K562 (cell line): ENCODE results near the gene HSDL1. TPM values are rescaled to one million over a fixed set of nuclear protein-coding genes. Genes with fewer than 3 reads are reported as not detected.

Experiments used
- ZNF561 ChIP-seq: fragments of 450-650 bp; formaldehyde crosslinking; conservative IDR thresholded peaks from 2 replicates; pipeline ENCODE4 v1.4.0; 2020; ENCODE audit warnings: mild to moderate bottlenecking, moderate library complexity
- polyA plus RNA-seq, 8 experiments: library from polyadenylated mRNA; depleted of rRNA in 4 of 8; stranded (reverse) in 5 of 8; unstranded in 3 of 8; fragments of >200 nt; fragmentation: Nextera tagmentation in 2 of 8; fragmentation: Illumina TruSeq in 1 of 8; extraction: Ambion mirVana in 2 of 8; extraction: Trizol in 1 of 8; gene quantifications; 2 replicates each; pipeline versions ENCODE4 v1.2.1 to v1.2.3, GENCODE V29; 2011 to 2014; ENCODE audit warnings: inconsistent platforms in 1 of 8, missing spikeins in 1 of 8
- total RNA-seq, 7 experiments: library from RNA; depleted of rRNA in 6 of 7; stranded (reverse); fragments of >200 nt in 6 of 7; fragmentation: Illumina TruSeq in 2 of 7; extraction: Trizol in 2 of 7; gene quantifications; 2 replicates each; pipeline versions ENCODE4 v1.2.1 to v1.2.3, GENCODE V29; 2011 to 2021; ENCODE audit warnings: low replicate concordance in 1 of 7
- TF ChIP-seq, protein P1 (sequence below): fragments of 450-650 bp; IDR thresholded peaks from 2 replicates; pipeline ENCODE4 v1.6.1; 2016; ENCODE audit warnings: mild to moderate bottlenecking, moderate library complexity
- TF ChIP-seq, protein P2 (sequence below): fragments of 450-650 bp; IDR thresholded peaks from 2 replicates; pipeline ENCODE4 v1.6.1; 2016; ENCODE audit warnings: missing biosample characterization, missing genetic modification characterization
- TF ChIP-seq, protein P3 (sequence below): sonication (generic); formaldehyde crosslinking; IDR thresholded peaks from 2 replicates; pipeline ENCODE4 v1.8.0; 2022; ENCODE audit warnings: missing genetic modification reagents, mild to moderate bottlenecking, moderate library complexity, borderline replicate concordance
- TF ChIP-seq, protein P4 (sequence below): fragments of 200-800 bp; sonication (Bioruptor generic); IDR thresholded peaks from 2 replicates; pipeline ENCODE4 v1.6.1; 2016; ENCODE audit warnings: missing genetic modification characterization, missing compliant biosample characterization

HSDL1 gene
- total and polyA plus RNA-seq, 9 of the 15 experiments (the other 6 are each of a cell fraction or from before 2014, with no cell fraction given), result 14.8 to 41.2 (median 27.7) TPM

DNA sequence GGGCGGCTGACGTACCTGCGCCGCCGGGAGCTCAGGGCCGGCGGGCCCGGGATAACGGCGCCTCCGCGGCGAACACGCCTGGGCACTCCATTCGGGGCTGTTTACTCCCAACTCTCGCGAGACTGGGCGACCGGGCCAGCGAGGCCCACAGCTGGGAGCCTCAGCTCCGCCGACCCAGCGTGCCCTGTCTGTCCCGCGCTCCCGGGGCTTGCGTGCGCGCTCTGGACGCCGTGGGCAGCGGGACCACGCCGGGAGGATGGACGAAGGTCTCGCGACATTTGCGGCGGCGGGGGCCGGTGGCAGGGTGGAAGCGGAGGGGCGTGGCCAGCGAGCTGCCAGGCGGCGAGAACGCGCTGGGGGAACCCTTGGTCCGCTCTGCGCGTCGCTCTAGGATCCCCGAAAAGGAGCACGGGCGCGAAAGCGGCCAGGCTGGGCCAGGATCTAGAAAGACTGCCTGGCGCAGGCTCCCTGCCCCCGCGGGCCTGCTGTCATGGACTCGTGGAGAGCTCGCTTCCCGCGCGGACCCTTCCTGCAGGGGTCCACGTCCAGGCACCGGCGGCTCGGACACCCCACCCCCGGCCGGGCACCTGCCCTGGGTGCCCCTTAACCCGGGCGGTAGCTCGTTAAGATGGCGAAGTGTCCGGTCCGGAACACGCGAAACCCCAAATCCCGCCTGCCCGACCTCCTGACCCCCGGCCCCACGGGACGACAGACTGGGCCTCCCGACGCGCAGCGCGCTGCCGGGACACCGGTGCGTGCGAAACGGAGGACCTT lies 28.1 kb downstream of the HSDL1 start, which contains the start of gene MBTPS1 (continued):
- TF ChIP-seq, protein P1, sequence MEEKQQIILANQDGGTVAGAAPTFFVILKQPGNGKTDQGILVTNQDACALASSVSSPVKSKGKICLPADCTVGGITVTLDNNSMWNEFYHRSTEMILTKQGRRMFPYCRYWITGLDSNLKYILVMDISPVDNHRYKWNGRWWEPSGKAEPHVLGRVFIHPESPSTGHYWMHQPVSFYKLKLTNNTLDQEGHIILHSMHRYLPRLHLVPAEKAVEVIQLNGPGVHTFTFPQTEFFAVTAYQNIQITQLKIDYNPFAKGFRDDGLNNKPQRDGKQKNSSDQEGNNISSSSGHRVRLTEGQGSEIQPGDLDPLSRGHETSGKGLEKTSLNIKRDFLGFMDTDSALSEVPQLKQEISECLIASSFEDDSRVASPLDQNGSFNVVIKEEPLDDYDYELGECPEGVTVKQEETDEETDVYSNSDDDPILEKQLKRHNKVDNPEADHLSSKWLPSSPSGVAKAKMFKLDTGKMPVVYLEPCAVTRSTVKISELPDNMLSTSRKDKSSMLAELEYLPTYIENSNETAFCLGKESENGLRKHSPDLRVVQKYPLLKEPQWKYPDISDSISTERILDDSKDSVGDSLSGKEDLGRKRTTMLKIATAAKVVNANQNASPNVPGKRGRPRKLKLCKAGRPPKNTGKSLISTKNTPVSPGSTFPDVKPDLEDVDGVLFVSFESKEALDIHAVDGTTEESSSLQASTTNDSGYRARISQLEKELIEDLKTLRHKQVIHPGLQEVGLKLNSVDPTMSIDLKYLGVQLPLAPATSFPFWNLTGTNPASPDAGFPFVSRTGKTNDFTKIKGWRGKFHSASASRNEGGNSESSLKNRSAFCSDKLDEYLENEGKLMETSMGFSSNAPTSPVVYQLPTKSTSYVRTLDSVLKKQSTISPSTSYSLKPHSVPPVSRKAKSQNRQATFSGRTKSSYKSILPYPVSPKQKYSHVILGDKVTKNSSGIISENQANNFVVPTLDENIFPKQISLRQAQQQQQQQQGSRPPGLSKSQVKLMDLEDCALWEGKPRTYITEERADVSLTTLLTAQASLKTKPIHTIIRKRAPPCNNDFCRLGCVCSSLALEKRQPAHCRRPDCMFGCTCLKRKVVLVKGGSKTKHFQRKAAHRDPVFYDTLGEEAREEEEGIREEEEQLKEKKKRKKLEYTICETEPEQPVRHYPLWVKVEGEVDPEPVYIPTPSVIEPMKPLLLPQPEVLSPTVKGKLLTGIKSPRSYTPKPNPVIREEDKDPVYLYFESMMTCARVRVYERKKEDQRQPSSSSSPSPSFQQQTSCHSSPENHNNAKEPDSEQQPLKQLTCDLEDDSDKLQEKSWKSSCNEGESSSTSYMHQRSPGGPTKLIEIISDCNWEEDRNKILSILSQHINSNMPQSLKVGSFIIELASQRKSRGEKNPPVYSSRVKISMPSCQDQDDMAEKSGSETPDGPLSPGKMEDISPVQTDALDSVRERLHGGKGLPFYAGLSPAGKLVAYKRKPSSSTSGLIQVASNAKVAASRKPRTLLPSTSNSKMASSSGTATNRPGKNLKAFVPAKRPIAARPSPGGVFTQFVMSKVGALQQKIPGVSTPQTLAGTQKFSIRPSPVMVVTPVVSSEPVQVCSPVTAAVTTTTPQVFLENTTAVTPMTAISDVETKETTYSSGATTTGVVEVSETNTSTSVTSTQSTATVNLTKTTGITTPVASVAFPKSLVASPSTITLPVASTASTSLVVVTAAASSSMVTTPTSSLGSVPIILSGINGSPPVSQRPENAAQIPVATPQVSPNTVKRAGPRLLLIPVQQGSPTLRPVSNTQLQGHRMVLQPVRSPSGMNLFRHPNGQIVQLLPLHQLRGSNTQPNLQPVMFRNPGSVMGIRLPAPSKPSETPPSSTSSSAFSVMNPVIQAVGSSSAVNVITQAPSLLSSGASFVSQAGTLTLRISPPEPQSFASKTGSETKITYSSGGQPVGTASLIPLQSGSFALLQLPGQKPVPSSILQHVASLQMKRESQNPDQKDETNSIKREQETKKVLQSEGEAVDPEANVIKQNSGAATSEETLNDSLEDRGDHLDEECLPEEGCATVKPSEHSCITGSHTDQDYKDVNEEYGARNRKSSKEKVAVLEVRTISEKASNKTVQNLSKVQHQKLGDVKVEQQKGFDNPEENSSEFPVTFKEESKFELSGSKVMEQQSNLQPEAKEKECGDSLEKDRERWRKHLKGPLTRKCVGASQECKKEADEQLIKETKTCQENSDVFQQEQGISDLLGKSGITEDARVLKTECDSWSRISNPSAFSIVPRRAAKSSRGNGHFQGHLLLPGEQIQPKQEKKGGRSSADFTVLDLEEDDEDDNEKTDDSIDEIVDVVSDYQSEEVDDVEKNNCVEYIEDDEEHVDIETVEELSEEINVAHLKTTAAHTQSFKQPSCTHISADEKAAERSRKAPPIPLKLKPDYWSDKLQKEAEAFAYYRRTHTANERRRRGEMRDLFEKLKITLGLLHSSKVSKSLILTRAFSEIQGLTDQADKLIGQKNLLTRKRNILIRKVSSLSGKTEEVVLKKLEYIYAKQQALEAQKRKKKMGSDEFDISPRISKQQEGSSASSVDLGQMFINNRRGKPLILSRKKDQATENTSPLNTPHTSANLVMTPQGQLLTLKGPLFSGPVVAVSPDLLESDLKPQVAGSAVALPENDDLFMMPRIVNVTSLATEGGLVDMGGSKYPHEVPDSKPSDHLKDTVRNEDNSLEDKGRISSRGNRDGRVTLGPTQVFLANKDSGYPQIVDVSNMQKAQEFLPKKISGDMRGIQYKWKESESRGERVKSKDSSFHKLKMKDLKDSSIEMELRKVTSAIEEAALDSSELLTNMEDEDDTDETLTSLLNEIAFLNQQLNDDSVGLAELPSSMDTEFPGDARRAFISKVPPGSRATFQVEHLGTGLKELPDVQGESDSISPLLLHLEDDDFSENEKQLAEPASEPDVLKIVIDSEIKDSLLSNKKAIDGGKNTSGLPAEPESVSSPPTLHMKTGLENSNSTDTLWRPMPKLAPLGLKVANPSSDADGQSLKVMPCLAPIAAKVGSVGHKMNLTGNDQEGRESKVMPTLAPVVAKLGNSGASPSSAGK, result peak; percentile 89
- TF ChIP-seq, protein P2, sequence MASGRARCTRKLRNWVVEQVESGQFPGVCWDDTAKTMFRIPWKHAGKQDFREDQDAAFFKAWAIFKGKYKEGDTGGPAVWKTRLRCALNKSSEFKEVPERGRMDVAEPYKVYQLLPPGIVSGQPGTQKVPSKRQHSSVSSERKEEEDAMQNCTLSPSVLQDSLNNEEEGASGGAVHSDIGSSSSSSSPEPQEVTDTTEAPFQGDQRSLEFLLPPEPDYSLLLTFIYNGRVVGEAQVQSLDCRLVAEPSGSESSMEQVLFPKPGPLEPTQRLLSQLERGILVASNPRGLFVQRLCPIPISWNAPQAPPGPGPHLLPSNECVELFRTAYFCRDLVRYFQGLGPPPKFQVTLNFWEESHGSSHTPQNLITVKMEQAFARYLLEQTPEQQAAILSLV (tag), result no peak
- TF ChIP-seq, protein P3, sequence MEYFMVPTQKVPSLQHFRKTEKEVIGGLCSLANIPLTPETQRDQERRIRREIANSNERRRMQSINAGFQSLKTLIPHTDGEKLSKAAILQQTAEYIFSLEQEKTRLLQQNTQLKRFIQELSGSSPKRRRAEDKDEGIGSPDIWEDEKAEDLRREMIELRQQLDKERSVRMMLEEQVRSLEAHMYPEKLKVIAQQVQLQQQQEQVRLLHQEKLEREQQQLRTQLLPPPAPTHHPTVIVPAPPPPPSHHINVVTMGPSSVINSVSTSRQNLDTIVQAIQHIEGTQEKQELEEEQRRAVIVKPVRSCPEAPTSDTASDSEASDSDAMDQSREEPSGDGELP (CRISPR knock-in tag), result peak; percentile 99
- TF ChIP-seq ZNF561 (CRISPR knock-in tag), result no peak
- TF ChIP-seq, protein P4, sequence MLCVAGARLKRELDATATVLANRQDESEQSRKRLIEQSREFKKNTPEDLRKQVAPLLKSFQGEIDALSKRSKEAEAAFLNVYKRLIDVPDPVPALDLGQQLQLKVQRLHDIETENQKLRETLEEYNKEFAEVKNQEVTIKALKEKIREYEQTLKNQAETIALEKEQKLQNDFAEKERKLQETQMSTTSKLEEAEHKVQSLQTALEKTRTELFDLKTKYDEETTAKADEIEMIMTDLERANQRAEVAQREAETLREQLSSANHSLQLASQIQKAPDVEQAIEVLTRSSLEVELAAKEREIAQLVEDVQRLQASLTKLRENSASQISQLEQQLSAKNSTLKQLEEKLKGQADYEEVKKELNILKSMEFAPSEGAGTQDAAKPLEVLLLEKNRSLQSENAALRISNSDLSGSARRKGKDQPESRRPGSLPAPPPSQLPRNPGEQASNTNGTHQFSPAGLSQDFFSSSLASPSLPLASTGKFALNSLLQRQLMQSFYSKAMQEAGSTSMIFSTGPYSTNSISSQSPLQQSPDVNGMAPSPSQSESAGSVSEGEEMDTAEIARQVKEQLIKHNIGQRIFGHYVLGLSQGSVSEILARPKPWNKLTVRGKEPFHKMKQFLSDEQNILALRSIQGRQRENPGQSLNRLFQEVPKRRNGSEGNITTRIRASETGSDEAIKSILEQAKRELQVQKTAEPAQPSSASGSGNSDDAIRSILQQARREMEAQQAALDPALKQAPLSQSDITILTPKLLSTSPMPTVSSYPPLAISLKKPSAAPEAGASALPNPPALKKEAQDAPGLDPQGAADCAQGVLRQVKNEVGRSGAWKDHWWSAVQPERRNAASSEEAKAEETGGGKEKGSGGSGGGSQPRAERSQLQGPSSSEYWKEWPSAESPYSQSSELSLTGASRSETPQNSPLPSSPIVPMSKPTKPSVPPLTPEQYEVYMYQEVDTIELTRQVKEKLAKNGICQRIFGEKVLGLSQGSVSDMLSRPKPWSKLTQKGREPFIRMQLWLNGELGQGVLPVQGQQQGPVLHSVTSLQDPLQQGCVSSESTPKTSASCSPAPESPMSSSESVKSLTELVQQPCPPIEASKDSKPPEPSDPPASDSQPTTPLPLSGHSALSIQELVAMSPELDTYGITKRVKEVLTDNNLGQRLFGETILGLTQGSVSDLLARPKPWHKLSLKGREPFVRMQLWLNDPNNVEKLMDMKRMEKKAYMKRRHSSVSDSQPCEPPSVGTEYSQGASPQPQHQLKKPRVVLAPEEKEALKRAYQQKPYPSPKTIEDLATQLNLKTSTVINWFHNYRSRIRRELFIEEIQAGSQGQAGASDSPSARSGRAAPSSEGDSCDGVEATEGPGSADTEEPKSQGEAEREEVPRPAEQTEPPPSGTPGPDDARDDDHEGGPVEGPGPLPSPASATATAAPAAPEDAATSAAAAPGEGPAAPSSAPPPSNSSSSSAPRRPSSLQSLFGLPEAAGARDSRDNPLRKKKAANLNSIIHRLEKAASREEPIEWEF, result no peak
